NCI-H1694 treated with DMSO at 0.1 percent for 48 hours (cell line): ENCODE results near the gene CSTB.

ENCODE experiments used
- DNase-seq: peaks from one replicate; lab custom pipeline; 2025; lab: John Stamatoyannopoulos, UW

CSTB gene

DNA sequence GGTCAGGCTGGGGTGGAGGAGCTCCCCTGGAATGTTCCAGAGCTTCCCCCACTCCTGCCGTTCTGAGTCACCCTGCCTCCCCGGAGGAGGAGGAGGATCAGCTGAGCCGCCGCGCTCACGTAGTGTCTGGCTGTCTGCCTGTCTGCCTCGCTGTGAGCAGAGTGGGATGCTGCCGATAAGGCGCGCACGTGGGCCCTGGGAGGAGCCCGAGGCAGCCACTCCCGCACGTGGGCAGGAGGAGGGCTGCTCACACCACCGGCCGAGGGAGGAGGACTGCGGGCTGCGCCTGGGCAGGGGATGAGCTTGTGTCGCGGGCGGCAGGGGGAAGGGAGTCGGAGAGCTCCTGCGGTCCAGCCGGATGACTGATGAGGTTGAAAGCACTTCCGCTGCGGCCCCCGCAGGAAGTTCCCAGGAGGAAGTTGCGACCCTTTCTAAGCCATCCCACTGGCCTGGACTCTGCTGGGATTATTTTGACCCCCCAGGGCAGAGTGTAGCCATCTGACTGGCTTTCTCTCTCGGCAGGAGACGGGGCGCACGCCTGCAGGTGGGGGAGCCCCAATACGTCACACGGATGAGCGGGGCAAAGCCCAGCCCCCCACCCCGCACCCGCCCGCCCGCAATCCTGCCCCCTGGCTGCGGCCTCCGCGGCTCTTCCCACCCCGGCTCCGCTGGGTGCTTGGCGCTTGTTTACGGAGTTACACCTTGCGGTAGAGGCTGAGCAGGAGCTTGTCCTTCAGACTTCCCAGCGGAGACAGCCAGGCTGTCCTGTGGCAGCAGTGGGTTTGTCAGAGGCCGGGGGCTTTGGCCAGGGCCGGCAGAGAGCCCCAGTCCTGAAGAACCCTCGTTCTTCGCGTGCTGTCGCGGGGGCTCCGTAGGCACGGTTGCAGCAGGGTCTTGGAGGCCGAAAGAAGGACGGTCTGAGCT, 47.4 kb downstream of the CSTB start:
- DNase-seq: peak; percentile 69

DNA sequence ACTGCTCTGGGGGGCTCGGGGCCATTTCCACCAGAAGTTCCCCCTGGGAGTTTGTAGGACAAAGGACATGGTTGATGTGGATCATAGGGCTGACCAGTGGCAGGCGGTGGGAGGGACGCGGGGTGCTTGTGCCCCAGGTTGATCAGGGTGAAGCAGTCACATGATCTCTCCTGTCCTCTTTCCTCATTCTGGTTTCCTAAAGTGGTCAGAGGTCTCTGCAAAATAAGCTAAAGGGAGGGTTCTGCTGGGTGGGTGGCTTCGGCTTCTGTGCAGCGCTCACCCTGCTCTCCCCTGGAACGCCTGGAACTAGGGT, 48.0 kb downstream of the CSTB start:
- DNase-seq: no peak

DNA sequence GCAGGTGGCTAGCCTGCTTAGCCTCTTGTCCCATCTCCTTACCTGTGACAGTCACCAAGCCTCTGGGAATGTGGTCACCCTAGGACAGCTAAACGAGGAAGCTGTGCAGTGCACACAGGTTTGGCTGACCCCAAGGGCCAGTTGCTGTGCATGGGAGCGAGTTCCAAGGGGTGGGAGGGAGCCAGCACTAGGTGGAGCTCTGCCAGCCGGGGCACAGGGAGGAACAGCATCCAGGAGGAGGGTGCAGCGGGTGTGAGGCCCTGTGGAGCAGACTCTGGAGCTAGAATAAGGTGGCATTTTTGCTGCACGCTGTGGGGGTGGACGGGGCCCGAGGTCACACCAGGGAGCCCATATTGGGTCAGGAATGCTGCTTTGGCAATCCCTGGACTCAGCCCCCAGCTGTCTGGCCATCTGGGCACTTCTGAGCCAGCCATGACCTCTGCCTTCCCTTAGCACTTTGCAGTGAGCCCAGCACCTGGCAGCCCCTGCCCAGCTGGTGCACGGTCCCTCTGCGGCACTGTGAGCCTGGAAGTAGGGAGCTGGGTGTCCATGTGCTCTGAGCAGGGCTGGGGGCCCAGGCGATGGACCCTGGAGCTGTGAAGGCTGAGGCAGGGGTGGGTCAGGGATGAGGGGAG, 48.5 kb downstream of the CSTB start:
- DNase-seq: no peak

DNA sequence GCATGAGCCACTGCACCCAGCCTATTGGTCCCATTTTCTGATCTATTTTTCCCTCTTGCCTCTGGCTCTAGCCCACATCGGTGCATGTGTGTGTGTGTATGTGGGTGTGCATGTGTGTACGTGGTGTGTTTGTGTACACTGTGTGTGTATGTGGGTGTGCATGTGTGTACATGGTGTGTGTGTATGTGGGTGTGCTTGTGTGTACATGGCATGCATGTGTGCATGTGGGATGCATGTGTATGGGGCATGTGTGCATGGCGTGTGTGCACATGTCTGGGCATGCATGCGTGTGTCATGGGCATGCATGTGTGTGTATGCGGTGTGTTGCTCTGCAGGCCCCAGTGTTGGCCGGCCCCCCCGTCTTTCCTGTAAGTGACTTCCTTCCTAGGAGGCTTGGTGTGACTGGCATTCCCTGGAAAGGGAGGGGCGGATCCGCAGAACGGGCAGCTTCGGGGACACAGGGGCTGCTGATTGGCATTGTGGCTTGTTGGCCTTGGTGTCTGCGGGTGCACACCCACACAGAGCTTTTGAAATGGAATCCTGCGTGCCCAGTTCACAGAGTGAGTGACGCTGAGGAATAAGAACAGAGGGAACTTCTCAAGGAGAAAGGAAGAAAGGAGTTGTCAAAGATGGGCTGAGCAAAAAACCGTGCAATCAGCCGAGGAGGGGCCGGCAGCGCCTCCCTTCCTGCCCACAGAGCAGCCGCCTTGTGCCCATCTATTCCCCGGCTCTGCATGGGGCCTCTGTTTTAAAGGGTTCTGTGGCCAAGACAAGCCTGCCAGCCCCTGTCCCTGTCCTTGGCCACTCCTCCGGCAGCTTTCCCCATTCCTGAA, 49.2 kb downstream of the CSTB start:
- DNase-seq: no peak
